Skeletal muscle tissue (tissue), 4 donors: ENCODE results near the gene TMTC1. TPM values are rescaled to one million over a fixed set of nuclear protein-coding genes. Genes with fewer than 3 reads are reported as not detected.

Experiments used
- H3K27ac ChIP-seq: one replicate; pipeline ENCODE4 v1.7.0; 2013; ENCODE audit warnings: mild to moderate bottlenecking, low read depth, low read length, inconsistent platforms
- H3K27me3 ChIP-seq, 3 donors: one replicate each; pipeline ENCODE4 v1.7.0; 2013; ENCODE audit warnings: low read length in 3 of 3; ENCODE audit not compliant: control insufficient read depth in 3 of 3, insufficient read depth in 3 of 3
- H3K36me3 ChIP-seq, 3 donors: one replicate each; pipeline ENCODE4 v1.7.0; 2013; ENCODE audit warnings: low read length in 3 of 3; ENCODE audit not compliant: control insufficient read depth in 3 of 3, insufficient read depth in 3 of 3
- H3K4me1 ChIP-seq, 3 donors: one replicate each; pipeline ENCODE4 v1.7.0; 2013; ENCODE audit warnings: low read length in 3 of 3, mild to moderate bottlenecking in 3 of 3; ENCODE audit not compliant: control insufficient read depth in 3 of 3, insufficient read depth in 3 of 3
- H3K4me3 ChIP-seq, 3 donors: one replicate each; pipeline ENCODE4 v1.7.0; 2013; ENCODE audit warnings: low read length in 3 of 3
- H3K9ac ChIP-seq, 3 donors: one replicate each; pipeline ENCODE4 v1.7.0; 2013; ENCODE audit warnings: low read length in 3 of 3, mild to moderate bottlenecking in 3 of 3, moderate library complexity in 2 of 3, low read depth in 1 of 3
- H3K9me3 ChIP-seq, 3 donors: one replicate each; pipeline ENCODE4 v1.7.0; 2013; ENCODE audit warnings: low read length in 3 of 3; ENCODE audit not compliant: control insufficient read depth in 3 of 3
- total RNA-seq: library from RNA; depleted of rRNA; stranded (reverse); fragments of >200 nt; gene quantifications from one replicate; pipeline ENCODE4 v1.2.3, GENCODE V29; 2014
- donor health status: Osteomylitis.

The TMTC1 gene
- total RNA-seq, 1 donor from 2014 or later: 37.6 TPM

DNA sequence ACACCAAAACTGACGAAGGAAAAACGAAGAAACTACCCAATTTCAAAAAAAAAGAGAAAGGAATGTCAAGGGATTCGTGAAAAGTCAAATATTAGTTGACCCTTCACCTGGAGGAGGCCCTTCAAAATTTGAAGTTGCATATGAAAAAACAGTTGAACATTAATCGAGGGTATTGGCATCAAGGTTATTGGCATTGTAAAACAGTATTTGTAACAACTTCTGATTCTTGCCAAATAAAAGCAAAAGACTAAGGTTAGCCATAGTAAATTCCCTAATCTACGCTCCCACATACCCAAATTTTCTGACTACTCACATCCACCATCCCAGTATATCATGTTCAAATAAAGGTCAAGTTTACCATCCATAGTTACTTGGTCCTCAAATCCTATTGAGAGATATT is 118.6 kb downstream of the TMTC1 start:
- peaks cover 0 to 4% (median 0%) of the 10 kb centered on the region in 3 donors for H3K4me1 ChIP-seq
- H3K27ac ChIP-seq: no peak overlapping the region
- H3K9me3 ChIP-seq: no peaks in the 10 kb centered on the region
- H3K4me3 ChIP-seq: no peak overlapping the region
- peaks cover 0 to 3% (median 0%) of the 10 kb centered on the region in 3 donors for H3K36me3 ChIP-seq
- H3K9ac ChIP-seq: no peak overlapping the region
- H3K27me3 ChIP-seq: no peaks in the 10 kb centered on the region

- Histone ChIP-seq H3K9ac (no peak overlapping the region), H3K27ac (no peak overlapping the region), H3K4me1 (peaks cover 0 to 4% (median 0%) of the 10 kb centered on the region in 3 donors), H3K36me3 (peaks cover 0 to 6% (median 4%) of the 10 kb centered on the region in 3 donors), H3K27me3 (no peaks in the 10 kb centered on the region), H3K4me3 (no peak overlapping the region), H3K9me3 (no peaks in the 10 kb centered on the region)
Measured at GRCh38 chr12:29662734-29663323, 120.9 kb downstream of the TMTC1 start.

DNA sequence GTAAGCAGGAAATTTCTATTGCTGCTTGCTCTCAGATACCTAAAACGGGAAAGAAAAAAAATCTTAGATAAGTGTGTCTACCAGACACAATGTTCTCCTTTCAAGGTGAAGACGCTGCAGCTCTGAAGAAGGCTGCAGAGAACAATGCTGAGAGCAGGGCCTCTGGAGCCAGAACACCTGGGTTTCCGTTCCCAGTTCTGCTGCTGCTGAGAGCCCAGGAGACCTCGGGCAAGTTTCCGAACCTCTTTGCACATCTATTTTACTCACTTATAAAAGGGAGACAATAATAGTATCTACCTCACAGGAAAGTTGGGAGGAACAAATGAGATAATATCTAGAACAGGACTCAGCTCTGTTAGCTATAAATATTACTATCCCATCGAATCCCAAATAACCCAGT is 122.9 kb downstream of the TMTC1 start:
- Histone ChIP-seq H3K36me3 (peaks cover 0 to 4% (median 4%) of the 10 kb centered on the region in 3 donors), H3K27me3 (no peaks in the 10 kb centered on the region), H3K9me3 (no peaks in the 10 kb centered on the region), H3K9ac (no peak overlapping the region), H3K4me1 (peaks cover 0 to 4% (median 3%) of the 10 kb centered on the region in 3 donors), H3K4me3 (no peak overlapping the region), H3K27ac (peak overlapping the region; percentile 30)

DNA sequence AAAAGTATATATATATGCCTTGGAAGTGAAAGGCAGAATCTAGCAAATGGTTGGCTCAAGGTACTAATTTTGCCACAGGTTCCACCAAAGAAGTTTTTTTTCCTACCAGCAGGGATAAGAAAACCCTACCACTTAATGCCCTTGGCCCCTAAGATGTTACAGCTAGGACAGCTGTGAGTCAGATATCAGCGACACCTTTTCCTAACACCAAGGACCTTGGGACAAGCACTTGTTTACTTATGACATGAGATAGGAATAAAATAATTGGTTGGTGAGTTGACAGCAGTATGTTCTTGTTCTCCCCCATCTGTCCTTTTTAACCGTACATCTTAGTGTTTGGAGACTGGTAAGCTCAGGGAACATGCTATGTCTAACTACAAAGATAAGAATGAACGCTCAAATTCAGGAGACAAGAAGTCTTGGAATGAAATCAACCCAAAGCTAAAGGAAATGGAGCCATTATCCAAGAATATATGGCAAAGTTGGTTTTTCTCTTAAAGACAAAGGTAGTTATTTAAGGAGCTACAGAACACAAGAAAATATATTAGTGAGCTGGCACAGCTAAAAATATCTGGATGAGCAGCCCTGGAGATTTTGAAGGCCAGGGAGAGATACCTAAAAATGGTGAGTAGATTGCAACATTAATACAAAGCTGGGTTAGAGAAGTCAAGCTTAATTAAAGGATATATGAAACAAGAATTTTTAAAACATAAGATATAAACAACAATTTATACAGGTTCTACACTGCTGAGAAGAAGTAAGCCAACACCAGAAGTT is 126.8 kb downstream of the TMTC1 start:
- peaks cover 0 to 10% (median 9%) of the 10 kb centered on the region in 3 donors for H3K36me3 ChIP-seq
- H3K4me3 ChIP-seq: no peak overlapping the region
- H3K9ac ChIP-seq: no peak overlapping the region
- no peaks in the 10 kb centered on the region for H3K9me3 ChIP-seq
- H3K27me3 ChIP-seq: no peaks in the 10 kb centered on the region
- no peak overlapping the region for H3K27ac ChIP-seq
- H3K4me1 ChIP-seq: peaks cover 0 to 3% (median 0%) of the 10 kb centered on the region in 3 donors

DNA sequence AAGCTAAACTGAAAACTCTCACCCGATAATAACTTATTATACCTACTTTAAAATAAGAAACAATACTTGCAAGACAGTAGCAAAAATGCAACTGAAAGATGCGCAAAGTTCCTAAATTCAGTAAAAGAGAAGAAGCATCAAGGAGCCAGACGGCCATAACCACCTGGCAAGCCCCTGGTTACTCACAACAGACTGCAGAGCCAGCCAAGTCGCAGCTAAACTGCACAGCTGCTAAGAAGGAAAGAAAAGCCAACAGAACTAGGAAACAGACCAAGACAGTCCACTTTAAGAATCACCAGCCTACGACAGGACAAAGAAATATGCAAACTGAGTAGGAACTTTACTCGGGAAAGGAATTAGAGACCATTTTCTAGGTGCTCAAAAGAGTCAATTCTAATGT is 127.9 kb downstream of the TMTC1 start:
- H3K9me3 ChIP-seq: no peaks in the 10 kb centered on the region
- peaks cover 0 to 11% (median 9%) of the 10 kb centered on the region in 3 donors for H3K36me3 ChIP-seq
- H3K27ac ChIP-seq: no peak overlapping the region
- H3K4me3 ChIP-seq: peak overlapping the region in 1 of 3 donors; percentile 0
- no peaks in the 10 kb centered on the region for H3K27me3 ChIP-seq
- H3K4me1 ChIP-seq: peaks cover 0 to 3% (median 0%) of the 10 kb centered on the region in 3 donors
- H3K9ac ChIP-seq: peak overlapping the region in 1 of 3 donors; percentile 17

- peaks cover 0 to 12% (median 9%) of the 10 kb centered on the region in 3 donors for H3K4me1 ChIP-seq
- H3K9me3 ChIP-seq: no peaks in the 10 kb centered on the region
- H3K36me3 ChIP-seq: peaks cover 0 to 7% (median 5%) of the 10 kb centered on the region in 3 donors
- no peak overlapping the region for H3K9ac ChIP-seq
- no peak overlapping the region for H3K4me3 ChIP-seq
- H3K27me3 ChIP-seq: no peaks in the 10 kb centered on the region
- no peak overlapping the region for H3K27ac ChIP-seq
Measured at GRCh38 chr12:29653286-29653685, 130.5 kb downstream of the TMTC1 start.

GRCh38 chr12:29650371-29650770 is 133.4 kb downstream of the TMTC1 start:
- H3K4me3 ChIP-seq: no peak overlapping the region
- no peak overlapping the region for H3K27ac ChIP-seq
- H3K9me3 ChIP-seq: no peaks in the 10 kb centered on the region
- peaks cover 0 to 9% (median 9%) of the 10 kb centered on the region in 3 donors for H3K4me1 ChIP-seq
- H3K27me3 ChIP-seq: no peaks in the 10 kb centered on the region
- no peak overlapping the region for H3K9ac ChIP-seq
- peaks cover 0 to 6% (median 5%) of the 10 kb centered on the region in 3 donors for H3K36me3 ChIP-seq

GRCh38 chr12:29649722-29650121 is 134.0 kb downstream of the TMTC1 start:
- peaks cover 0 to 6% (median 5%) of the 10 kb centered on the region in 3 donors for H3K36me3 ChIP-seq
- H3K9me3 ChIP-seq: no peaks in the 10 kb centered on the region
- no peaks in the 10 kb centered on the region for H3K27me3 ChIP-seq
- no peak overlapping the region for H3K9ac ChIP-seq
- H3K27ac ChIP-seq: no peak overlapping the region
- peaks cover 0 to 9% (median 9%) of the 10 kb centered on the region in 3 donors for H3K4me1 ChIP-seq
- H3K4me3 ChIP-seq: no peak overlapping the region

GRCh38 chr12:29644536-29645162 is 139.1 kb downstream of the TMTC1 start:
- no peak overlapping the region for H3K27ac ChIP-seq
- H3K4me1 ChIP-seq: peaks cover 3 to 12% (median 5%) of the 10 kb centered on the region in 3 donors

More at GRCh38 chr12:29644536-29645162, 139.1 kb downstream of the TMTC1 start:
- Histone ChIP-seq H3K9ac (no peak overlapping the region), H3K9me3 (no peaks in the 10 kb centered on the region), H3K27me3 (no peaks in the 10 kb centered on the region), H3K4me3 (no peak overlapping the region), H3K36me3 (no peaks in the 10 kb centered on the region)
